Liver (tissue), 3 donors: ENCODE measurements around the gene CPLANE2.

Experiments
- EGR1 ChIP-seq, 2 donors: IDR thresholded peaks; 2 replicates each; pipeline ENCODE4 v1.6.1; 2016 to 2018; ENCODE audit warnings: antibody characterized with exemption in 2 of 2, low read depth in 2 of 2
- GABPA ChIP-seq, 2 donors: IDR thresholded peaks in 1 of 2; conservative IDR thresholded peaks in 1 of 2; 2 replicates each; pipeline ENCODE4 v1.6.1; 2016; ENCODE audit warnings: antibody characterized with exemption in 2 of 2, mild to moderate bottlenecking in 1 of 2, moderate library complexity in 1 of 2
- JUND ChIP-seq, 2 donors: IDR thresholded peaks; 2 replicates each; pipeline ENCODE4 v1.6.1; 2016; ENCODE audit warnings: antibody characterized with exemption in 2 of 2
- NR2F2 ChIP-seq: IDR thresholded peaks from 2 replicates; pipeline ENCODE4 v1.6.1; 2016; ENCODE audit warnings: antibody characterized with exemption
- RAD21 ChIP-seq, 2 donors: IDR thresholded peaks; 2 replicates each; pipeline ENCODE4 v1.6.1; 2016; ENCODE audit warnings: antibody characterized with exemption in 2 of 2, mild to moderate bottlenecking in 2 of 2
- SP1 ChIP-seq: IDR thresholded peaks from 2 replicates; pipeline ENCODE4 v1.6.1; 2018; ENCODE audit warnings: antibody characterized with exemption, mild to moderate bottlenecking
- TAF1 ChIP-seq: conservative IDR thresholded peaks from 2 replicates; pipeline ENCODE4 v1.6.1; 2016; ENCODE audit warnings: antibody characterized with exemption, mild to moderate bottlenecking
- YY1 ChIP-seq: IDR thresholded peaks from 2 replicates; pipeline ENCODE4 v1.6.1; 2016; ENCODE audit warnings: antibody characterized with exemption, mild to moderate bottlenecking
- TF ChIP-seq, protein P1 (sequence below): IDR thresholded peaks from 2 replicates; pipeline ENCODE4 v1.6.1; 2016; ENCODE audit warnings: antibody characterized with exemption
- TF ChIP-seq, protein P2 (sequence below): fragments of 150-350 bp; IDR thresholded peaks from 2 replicates; pipeline ENCODE4 v1.5.1; 2017; ENCODE audit warnings: improper control_type of control experiment, low read depth, low read length; ENCODE audit not compliant: missing input control
- TF ChIP-seq, protein P3 (sequence below): IDR thresholded peaks from 2 replicates; pipeline ENCODE4 v1.6.1; 2016; ENCODE audit warnings: antibody characterized with exemption, mild to moderate bottlenecking
- TF ChIP-seq, protein P4 (sequence below): IDR thresholded peaks from 2 replicates; pipeline ENCODE4 v1.6.1; 2016; ENCODE audit warnings: antibody characterized with exemption
- donor health status: healthy.
- donor health status: healthy.

DNA sequence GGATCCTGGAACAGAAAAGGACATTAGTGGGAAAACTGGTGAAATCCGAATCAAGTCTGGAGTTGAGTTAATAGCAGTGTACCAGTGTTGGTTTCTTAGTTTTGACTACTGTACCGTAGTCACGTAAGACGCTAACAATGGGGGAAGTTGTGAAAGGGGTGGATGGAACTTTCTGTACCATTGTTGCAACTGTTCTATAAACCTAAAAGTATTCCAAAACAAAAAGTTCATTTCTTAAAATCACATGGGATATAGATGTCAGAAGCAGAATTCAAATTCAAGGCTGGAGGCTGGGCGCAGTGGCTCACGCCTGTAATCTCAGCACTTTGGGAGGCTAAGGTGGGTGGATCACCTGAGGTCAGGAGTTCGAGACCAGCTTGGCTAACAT is 41.5 kb downstream of the CPLANE2 start:
- TF ChIP-seq, protein P1, sequence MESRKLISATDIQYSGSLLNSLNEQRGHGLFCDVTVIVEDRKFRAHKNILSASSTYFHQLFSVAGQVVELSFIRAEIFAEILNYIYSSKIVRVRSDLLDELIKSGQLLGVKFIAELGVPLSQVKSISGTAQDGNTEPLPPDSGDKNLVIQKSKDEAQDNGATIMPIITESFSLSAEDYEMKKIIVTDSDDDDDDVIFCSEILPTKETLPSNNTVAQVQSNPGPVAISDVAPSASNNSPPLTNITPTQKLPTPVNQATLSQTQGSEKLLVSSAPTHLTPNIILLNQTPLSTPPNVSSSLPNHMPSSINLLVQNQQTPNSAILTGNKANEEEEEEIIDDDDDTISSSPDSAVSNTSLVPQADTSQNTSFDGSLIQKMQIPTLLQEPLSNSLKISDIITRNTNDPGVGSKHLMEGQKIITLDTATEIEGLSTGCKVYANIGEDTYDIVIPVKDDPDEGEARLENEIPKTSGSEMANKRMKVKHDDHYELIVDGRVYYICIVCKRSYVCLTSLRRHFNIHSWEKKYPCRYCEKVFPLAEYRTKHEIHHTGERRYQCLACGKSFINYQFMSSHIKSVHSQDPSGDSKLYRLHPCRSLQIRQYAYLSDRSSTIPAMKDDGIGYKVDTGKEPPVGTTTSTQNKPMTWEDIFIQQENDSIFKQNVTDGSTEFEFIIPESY = no peak
- TF ChIP-seq, protein P2, sequence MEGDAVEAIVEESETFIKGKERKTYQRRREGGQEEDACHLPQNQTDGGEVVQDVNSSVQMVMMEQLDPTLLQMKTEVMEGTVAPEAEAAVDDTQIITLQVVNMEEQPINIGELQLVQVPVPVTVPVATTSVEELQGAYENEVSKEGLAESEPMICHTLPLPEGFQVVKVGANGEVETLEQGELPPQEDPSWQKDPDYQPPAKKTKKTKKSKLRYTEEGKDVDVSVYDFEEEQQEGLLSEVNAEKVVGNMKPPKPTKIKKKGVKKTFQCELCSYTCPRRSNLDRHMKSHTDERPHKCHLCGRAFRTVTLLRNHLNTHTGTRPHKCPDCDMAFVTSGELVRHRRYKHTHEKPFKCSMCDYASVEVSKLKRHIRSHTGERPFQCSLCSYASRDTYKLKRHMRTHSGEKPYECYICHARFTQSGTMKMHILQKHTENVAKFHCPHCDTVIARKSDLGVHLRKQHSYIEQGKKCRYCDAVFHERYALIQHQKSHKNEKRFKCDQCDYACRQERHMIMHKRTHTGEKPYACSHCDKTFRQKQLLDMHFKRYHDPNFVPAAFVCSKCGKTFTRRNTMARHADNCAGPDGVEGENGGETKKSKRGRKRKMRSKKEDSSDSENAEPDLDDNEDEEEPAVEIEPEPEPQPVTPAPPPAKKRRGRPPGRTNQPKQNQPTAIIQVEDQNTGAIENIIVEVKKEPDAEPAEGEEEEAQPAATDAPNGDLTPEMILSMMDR = no peak
- TF ChIP-seq EGR1 (IDR thresholded peaks at IDR 0.05; ENCODE audit: low read depth in 2 of 2) (no peak), JUND (IDR thresholded peaks at IDR 0.05) (no peak), SP1 (no peak), NR2F2 (no peak), GABPA (IDR thresholded peaks at IDR 0.05 in 1 of 2, conservative IDR thresholded peaks at IDR 0.05 in 1 of 2) (no peak), TAF1 (no peak), RAD21 (IDR thresholded peaks at IDR 0.05) (no peak), YY1 (no peak)
- TF ChIP-seq, protein P3, sequence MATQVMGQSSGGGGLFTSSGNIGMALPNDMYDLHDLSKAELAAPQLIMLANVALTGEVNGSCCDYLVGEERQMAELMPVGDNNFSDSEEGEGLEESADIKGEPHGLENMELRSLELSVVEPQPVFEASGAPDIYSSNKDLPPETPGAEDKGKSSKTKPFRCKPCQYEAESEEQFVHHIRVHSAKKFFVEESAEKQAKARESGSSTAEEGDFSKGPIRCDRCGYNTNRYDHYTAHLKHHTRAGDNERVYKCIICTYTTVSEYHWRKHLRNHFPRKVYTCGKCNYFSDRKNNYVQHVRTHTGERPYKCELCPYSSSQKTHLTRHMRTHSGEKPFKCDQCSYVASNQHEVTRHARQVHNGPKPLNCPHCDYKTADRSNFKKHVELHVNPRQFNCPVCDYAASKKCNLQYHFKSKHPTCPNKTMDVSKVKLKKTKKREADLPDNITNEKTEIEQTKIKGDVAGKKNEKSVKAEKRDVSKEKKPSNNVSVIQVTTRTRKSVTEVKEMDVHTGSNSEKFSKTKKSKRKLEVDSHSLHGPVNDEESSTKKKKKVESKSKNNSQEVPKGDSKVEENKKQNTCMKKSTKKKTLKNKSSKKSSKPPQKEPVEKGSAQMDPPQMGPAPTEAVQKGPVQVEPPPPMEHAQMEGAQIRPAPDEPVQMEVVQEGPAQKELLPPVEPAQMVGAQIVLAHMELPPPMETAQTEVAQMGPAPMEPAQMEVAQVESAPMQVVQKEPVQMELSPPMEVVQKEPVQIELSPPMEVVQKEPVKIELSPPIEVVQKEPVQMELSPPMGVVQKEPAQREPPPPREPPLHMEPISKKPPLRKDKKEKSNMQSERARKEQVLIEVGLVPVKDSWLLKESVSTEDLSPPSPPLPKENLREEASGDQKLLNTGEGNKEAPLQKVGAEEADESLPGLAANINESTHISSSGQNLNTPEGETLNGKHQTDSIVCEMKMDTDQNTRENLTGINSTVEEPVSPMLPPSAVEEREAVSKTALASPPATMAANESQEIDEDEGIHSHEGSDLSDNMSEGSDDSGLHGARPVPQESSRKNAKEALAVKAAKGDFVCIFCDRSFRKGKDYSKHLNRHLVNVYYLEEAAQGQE = no peak
- TF ChIP-seq, protein P4, sequence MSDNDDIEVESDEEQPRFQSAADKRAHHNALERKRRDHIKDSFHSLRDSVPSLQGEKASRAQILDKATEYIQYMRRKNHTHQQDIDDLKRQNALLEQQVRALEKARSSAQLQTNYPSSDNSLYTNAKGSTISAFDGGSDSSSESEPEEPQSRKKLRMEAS = no peak
